Activated naive CD4-positive, alpha-beta T cell treated with anti-CD3 and anti-CD28 coated beads, Interleukin-2, amount 50 U/mL, for 24 hours (primary cell): ENCODE results near the gene FTCDNL1.

Experiments
- H3K27ac Mint-ChIP-seq: one replicate; pipeline ENCODE4 v1.8.0; 2021; ENCODE audit warnings: mild to moderate bottlenecking, mixed read lengths
- H3K27me3 Mint-ChIP-seq: one replicate; pipeline ENCODE4 v1.8.0; 2021; ENCODE audit warnings: mixed read lengths
- H3K36me3 Mint-ChIP-seq: one replicate; pipeline ENCODE4 v1.8.0; 2021; ENCODE audit warnings: mixed read lengths
- H3K4me1 Mint-ChIP-seq: one replicate; pipeline ENCODE4 v1.8.0; 2021; ENCODE audit warnings: mixed read lengths
- H3K4me3 Mint-ChIP-seq: one replicate; pipeline ENCODE4 v1.8.0; 2021; ENCODE audit warnings: mild to moderate bottlenecking, mixed read lengths
- H3K9me3 Mint-ChIP-seq: one replicate; pipeline ENCODE4 v1.8.0; 2021; ENCODE audit warnings: mixed read lengths

Gene FTCDNL1

GRCh38 chr2:199777315-199777714, 73.7 kb downstream of the FTCDNL1 start:
- H3K4me1 Mint-ChIP-seq = no peaks in the 10 kb centered on the region
- H3K36me3 Mint-ChIP-seq = no peaks in the 10 kb centered on the region
- no peaks in the 10 kb centered on the region for H3K27me3 Mint-ChIP-seq
- no peak overlapping the region for H3K27ac Mint-ChIP-seq
- no peaks in the 10 kb centered on the region for H3K9me3 Mint-ChIP-seq
- H3K4me3 Mint-ChIP-seq = no peak overlapping the region

DNA sequence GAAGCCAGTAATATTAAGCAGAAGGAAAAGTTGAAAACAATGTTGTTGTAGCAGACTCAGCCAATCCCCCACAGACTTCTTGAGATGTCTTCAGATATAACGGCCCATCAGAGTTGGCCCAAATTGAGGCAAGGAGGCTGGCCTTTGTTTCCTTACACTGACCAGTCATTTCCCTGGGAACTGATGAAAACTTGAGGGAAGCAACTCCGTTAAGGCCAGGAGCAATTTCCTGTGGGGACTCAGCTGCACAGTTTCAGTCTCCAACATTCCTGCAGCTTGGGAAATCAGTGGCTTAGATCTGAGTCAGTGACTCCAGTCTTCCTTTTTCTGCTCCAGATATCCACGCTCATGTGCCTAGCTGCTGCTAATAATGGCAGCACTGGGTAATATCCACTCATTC, 75.7 kb downstream of the FTCDNL1 start:
- Mint-ChIP-seq H3K4me3 (no peak overlapping the region), H3K27ac (no peak overlapping the region), H3K4me1 (no peaks in the 10 kb centered on the region), H3K36me3 (no peaks in the 10 kb centered on the region), H3K27me3 (no peaks in the 10 kb centered on the region), H3K9me3 (no peaks in the 10 kb centered on the region)

DNA sequence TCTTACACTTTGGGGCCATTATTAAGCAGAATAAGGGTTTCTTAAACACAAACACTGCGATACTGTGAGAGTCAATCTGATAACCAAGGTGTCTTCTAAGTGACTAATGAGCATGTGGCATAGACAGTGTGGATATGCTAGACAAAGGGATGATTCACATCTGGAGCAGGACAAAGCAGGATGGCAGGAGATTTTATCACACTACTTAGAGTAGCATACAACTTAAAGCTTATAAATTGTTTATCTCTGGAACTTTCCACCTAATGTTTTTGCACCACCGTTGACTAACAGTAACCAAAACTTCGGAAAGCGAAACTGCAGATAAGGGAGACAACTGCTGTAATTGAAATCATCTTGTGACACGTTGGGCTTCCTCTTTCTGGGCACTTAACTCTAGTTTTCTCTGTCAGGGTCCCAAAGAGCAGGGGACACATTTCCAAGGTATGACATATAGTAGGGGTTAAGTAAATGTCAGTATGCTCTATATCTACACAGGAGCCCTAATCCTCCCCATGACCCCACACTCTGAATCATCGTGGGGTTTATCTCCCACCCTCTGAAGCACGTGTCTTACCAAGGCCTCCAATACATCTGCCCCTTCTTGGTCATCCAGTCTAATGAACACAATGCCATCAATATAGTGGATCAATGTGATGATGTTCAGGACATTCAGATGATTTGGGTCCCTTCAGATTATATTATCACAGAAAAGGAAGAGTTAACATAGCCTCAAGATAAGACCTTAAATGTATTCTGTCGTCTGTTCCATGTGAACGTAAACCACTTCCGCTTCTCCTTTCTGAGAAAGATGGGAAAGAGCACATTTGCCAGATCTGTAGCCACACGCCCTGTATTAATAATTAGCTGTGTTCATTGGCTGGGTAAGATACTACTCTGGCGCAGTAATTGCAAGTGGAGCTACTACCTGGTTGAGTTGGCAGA, 78.7 kb downstream of the FTCDNL1 start:
- no peaks in the 10 kb centered on the region for H3K36me3 Mint-ChIP-seq
- no peak overlapping the region for H3K4me3 Mint-ChIP-seq
- peaks cover 6% of the 10 kb centered on the region for H3K9me3 Mint-ChIP-seq
- no peaks in the 10 kb centered on the region for H3K4me1 Mint-ChIP-seq
- H3K27me3 Mint-ChIP-seq = no peaks in the 10 kb centered on the region
- H3K27ac Mint-ChIP-seq = no peak overlapping the region

DNA sequence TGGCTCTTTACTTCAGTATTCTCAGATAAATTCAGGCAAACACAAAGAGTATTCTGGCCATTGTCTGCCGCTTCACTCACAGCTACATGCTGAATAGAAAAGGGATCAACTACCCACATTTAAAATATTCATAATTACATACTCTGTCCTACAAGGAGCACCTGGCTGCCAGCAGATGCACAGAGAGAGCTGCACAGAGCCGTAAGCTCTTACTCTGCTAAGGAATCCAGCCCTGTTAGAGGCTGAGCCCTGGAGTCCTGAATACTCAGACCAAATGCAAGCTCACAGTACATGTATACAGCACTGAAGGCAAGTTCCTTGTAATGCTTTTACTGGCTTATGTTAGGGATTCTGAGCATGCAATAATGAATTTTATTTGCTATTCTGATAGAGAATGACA, 80.3 kb downstream of the FTCDNL1 start:
- H3K27me3 Mint-ChIP-seq = no peaks in the 10 kb centered on the region
- no peaks in the 10 kb centered on the region for H3K36me3 Mint-ChIP-seq
- no peaks in the 10 kb centered on the region for H3K4me1 Mint-ChIP-seq
- peaks cover 6% of the 10 kb centered on the region for H3K9me3 Mint-ChIP-seq
- no peak overlapping the region for H3K4me3 Mint-ChIP-seq
- H3K27ac Mint-ChIP-seq = no peak overlapping the region

DNA sequence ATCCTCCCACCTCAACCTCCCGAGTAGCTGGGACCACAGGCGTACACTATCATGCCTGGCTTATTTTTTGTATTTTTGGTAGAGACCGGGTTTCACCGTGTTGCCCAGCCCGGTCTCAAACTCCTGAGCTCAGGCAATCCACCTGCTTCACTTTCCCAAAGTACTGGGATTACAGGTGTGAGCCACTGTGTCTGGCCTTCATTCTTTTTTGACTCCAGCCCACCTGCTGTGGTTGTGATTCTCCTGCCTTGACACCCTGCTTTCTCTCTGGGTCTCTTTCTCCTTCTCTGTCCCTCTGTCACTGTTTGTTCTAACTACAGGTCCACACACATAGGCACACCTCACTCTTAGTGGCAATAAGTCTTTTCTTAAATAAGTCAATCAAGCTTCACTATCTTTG, 85.3 kb downstream of the FTCDNL1 start:
- H3K9me3 Mint-ChIP-seq = peaks cover 6% of the 10 kb centered on the region
- no peaks in the 10 kb centered on the region for H3K27me3 Mint-ChIP-seq
- H3K36me3 Mint-ChIP-seq = no peaks in the 10 kb centered on the region
- H3K4me3 Mint-ChIP-seq = no peak overlapping the region
- H3K27ac Mint-ChIP-seq = no peak overlapping the region
- H3K4me1 Mint-ChIP-seq = no peaks in the 10 kb centered on the region

DNA sequence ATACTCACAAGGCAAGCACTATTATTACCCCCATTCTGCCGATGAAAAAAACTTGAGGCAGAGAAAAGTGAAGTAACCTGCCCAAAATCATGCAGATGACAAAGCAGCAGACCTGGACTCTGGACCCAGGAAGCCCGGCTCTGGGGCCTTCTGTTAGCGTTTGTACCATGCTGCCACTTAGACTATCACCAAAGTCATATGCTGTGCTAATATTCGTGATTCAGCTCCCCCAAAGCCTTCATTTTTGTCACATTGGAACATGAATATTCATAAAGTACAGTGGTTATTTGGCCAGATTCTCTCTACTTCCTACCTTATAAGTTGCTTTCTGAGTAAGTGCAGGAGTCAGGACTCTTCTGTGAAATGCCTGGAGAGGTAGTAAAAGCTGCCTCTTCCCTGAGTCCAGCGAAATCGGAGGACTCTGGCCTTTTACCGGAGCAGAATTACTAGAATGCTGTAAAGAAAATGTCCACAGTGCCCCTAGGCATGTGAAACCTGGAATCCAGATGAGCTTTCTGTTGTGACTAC, 86.7 kb downstream of the FTCDNL1 start:
- Mint-ChIP-seq H3K36me3 (no peaks in the 10 kb centered on the region), H3K4me1 (no peaks in the 10 kb centered on the region), H3K9me3 (no peaks in the 10 kb centered on the region)

DNA sequence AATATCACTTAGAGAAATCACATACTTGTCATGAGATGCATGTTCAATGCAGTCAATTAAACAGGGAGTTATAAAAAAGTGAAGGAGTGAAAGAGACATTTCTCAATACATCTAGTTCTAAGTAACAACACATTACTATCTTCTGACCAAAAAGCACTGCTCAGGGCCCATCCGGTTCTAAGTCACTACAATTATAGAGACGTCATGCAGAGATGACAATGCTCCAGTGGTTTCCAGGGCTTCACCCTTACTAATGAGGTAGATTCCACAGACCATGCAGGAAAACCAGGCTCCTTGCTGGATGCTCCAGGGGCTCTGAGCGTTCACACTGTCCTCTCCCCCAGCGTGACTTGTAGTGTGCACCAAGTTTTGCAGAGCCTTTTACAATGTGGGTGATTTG, 88.0 kb downstream of the FTCDNL1 start:
- Mint-ChIP-seq H3K4me1 (no peaks in the 10 kb centered on the region), H3K9me3 (no peaks in the 10 kb centered on the region), H3K36me3 (no peaks in the 10 kb centered on the region)

More for the DNA sequence above, 86.7 kb downstream of the FTCDNL1 start:
- Mint-ChIP-seq H3K4me3 (no peak overlapping the region), H3K27ac (no peak overlapping the region), H3K27me3 (no peaks in the 10 kb centered on the region)

DNA sequence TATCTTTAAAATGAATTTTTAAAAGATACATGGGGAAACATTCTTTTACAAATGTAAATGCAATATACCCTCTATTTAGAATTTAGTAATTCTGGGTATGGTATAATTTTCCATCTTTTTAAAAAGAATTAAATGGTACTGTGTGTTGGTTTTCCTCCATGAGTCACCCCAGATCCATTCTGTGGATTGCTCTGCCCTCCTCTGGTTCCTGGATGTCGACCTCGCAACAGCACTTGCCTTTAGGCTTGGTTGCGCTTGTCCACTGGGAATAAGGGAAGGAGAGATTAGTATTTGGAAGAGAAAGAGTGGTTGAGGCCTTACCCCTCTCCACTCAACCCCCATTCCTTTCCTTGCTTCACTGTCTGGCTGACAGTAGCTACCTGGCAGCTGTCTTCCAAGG, 90.4 kb downstream of the FTCDNL1 start:
- H3K36me3 Mint-ChIP-seq = no peaks in the 10 kb centered on the region
- no peaks in the 10 kb centered on the region for H3K4me1 Mint-ChIP-seq
- H3K27me3 Mint-ChIP-seq = peaks cover 1% of the 10 kb centered on the region
- no peaks in the 10 kb centered on the region for H3K9me3 Mint-ChIP-seq
- no peak overlapping the region for H3K27ac Mint-ChIP-seq
- H3K4me3 Mint-ChIP-seq = no peak overlapping the region

More for the DNA sequence above, 88.0 kb downstream of the FTCDNL1 start:
- Mint-ChIP-seq H3K27me3 (no peaks in the 10 kb centered on the region), H3K27ac (no peak overlapping the region), H3K4me3 (no peak overlapping the region)

DNA sequence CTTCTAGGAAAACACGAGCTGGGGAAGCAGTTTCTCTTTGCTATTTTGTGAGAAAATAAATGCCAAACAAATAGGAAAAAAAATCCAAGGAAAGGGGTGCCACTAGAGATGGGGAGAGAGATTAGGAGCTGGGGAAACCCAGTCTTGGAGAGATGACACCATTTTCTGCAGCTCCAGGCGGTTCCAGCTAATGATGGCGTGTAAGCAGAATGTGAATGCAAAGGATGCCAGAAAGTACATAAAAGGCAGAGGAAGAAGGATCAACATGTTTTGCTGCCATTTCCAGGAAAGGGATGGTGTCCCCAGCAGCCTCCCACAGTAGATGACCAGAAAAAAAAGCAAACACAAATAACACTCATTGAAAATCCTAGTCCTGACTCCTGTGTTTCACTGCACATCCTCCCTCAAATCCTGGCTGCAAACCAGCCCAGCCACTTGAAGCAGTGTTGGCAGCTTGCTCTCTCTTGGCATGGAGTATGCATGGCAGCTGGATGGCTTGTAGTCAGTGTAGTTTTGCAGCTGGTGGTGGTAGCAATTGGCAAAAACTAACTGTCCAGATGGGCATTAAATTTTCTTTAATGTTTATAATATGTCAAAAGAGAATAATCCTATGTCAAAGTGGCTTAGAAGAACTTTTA, 93.6 kb downstream of the FTCDNL1 start:
- Mint-ChIP-seq H3K27me3 (peaks cover 3% of the 10 kb centered on the region), H3K27ac (no peak overlapping the region), H3K36me3 (no peaks in the 10 kb centered on the region), H3K4me1 (no peaks in the 10 kb centered on the region), H3K9me3 (no peaks in the 10 kb centered on the region), H3K4me3 (no peak overlapping the region)

- Mint-ChIP-seq H3K27me3 (peaks cover 3% of the 10 kb centered on the region), H3K9me3 (no peaks in the 10 kb centered on the region), H3K36me3 (no peaks in the 10 kb centered on the region), H3K4me1 (no peaks in the 10 kb centered on the region), H3K4me3 (no peak overlapping the region), H3K27ac (no peak overlapping the region)
These were observed 94.2 kb downstream of the FTCDNL1 start for GRCh38 chr2:199756743-199757142.

GRCh38 chr2:199756211-199756610, 94.8 kb downstream of the FTCDNL1 start:
- peaks cover 3% of the 10 kb centered on the region for H3K27me3 Mint-ChIP-seq
- no peak overlapping the region for H3K27ac Mint-ChIP-seq
- H3K9me3 Mint-ChIP-seq = no peaks in the 10 kb centered on the region
- H3K4me3 Mint-ChIP-seq = no peak overlapping the region
- H3K4me1 Mint-ChIP-seq = no peaks in the 10 kb centered on the region
- H3K36me3 Mint-ChIP-seq = no peaks in the 10 kb centered on the region

- no peaks in the 10 kb centered on the region for H3K36me3 Mint-ChIP-seq
- peaks cover 7% of the 10 kb centered on the region for H3K27me3 Mint-ChIP-seq
- no peak overlapping the region for H3K4me3 Mint-ChIP-seq
- no peak overlapping the region for H3K27ac Mint-ChIP-seq
- H3K9me3 Mint-ChIP-seq = no peaks in the 10 kb centered on the region
- H3K4me1 Mint-ChIP-seq = no peaks in the 10 kb centered on the region
These were observed 96.2 kb downstream of the FTCDNL1 start for GRCh38 chr2:199754766-199755165.

DNA sequence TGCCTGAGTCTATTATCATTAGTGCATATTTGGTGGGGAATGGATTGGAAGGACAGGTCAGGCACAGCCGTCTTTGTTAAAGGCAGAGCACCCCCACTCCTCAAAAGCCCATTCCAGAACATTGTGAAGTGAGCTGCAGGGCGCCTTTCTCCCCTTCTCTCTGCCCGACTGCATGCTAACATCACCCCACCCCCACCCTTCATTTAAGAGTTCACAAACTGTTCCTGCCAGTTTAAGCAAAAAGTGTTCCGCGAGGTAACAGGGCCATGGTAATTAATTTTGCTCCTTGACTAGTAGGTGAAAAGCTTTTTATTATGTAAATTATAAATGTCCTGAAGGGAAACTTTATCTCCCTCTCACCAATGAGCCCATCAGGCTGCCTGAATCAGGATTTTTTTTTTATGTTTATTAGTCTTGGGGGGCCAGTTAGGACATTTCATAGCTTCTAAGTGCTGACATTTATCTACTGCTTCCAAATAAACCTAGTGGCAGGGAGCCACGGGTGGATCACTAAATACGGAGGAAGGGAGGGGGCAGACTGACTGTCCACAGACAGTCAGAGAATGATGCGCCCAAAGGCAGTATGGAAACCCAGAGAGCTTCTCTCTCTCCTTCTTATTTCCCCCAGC, 99.4 kb downstream of the FTCDNL1 start:
- no peak overlapping the region for H3K27ac Mint-ChIP-seq

DNA sequence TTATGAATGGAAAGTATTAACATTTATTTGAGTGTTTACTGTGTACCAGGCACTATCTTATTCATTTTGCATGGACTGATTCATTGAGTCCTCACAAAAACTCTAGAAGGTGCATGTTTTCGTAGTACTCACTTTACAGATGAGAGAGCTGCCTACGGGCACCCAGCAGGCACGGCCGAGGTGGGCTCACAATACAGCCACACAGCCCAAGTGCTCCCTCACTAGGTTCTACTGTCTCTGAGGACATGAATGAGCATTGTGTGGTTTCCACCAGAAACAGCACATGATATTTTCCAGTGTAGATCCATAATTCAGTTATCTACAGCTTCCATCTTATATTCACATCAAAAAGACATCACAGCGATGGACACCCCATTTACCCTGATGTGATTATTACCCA, 101.4 kb downstream of the FTCDNL1 start:
- no peaks in the 10 kb centered on the region for H3K36me3 Mint-ChIP-seq
- peaks cover 7% of the 10 kb centered on the region for H3K27me3 Mint-ChIP-seq
- no peak overlapping the region for H3K4me3 Mint-ChIP-seq
- no peaks in the 10 kb centered on the region for H3K4me1 Mint-ChIP-seq
- no peaks in the 10 kb centered on the region for H3K9me3 Mint-ChIP-seq
- no peak overlapping the region for H3K27ac Mint-ChIP-seq

More for the DNA sequence above, 99.4 kb downstream of the FTCDNL1 start:
- Mint-ChIP-seq H3K4me3 (no peak overlapping the region), H3K4me1 (no peaks in the 10 kb centered on the region), H3K27me3 (peaks cover 7% of the 10 kb centered on the region), H3K36me3 (no peaks in the 10 kb centered on the region), H3K9me3 (no peaks in the 10 kb centered on the region)

DNA sequence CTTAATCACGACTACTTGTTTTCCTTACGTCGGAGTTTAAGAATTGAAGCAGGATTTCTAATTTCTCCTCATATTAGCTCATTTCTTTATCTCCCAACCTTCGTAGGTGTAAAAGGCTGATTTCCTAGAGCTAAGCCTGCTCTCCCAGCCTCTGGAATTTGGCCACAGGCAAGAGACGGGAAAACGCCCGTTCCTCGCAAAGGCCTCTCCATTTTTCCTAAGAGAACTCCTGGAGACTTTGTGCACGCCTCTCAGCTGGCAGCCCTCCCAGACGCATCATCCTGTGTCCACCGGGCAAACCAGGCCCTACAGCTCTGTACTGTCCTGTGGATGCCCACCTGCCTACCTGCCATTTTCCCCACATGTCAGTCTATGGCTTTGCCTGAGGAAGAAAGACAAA, 106.3 kb downstream of the FTCDNL1 start:
- no peaks in the 10 kb centered on the region for H3K36me3 Mint-ChIP-seq
- no peaks in the 10 kb centered on the region for H3K9me3 Mint-ChIP-seq
- H3K27me3 Mint-ChIP-seq = peaks cover 5% of the 10 kb centered on the region
- H3K4me1 Mint-ChIP-seq = peaks cover 3% of the 10 kb centered on the region
- H3K27ac Mint-ChIP-seq = no peak overlapping the region
- no peak overlapping the region for H3K4me3 Mint-ChIP-seq

- Mint-ChIP-seq H3K27me3 (peaks cover 4% of the 10 kb centered on the region), H3K36me3 (no peaks in the 10 kb centered on the region), H3K27ac (no peak overlapping the region), H3K4me1 (peaks cover 5% of the 10 kb centered on the region), H3K9me3 (no peaks in the 10 kb centered on the region), H3K4me3 (no peak overlapping the region)
These were observed 106.7 kb downstream of the FTCDNL1 start for GRCh38 chr2:199744260-199744659.
